ENCODE results near the gene MGMT.

The MGMT gene

DNA sequence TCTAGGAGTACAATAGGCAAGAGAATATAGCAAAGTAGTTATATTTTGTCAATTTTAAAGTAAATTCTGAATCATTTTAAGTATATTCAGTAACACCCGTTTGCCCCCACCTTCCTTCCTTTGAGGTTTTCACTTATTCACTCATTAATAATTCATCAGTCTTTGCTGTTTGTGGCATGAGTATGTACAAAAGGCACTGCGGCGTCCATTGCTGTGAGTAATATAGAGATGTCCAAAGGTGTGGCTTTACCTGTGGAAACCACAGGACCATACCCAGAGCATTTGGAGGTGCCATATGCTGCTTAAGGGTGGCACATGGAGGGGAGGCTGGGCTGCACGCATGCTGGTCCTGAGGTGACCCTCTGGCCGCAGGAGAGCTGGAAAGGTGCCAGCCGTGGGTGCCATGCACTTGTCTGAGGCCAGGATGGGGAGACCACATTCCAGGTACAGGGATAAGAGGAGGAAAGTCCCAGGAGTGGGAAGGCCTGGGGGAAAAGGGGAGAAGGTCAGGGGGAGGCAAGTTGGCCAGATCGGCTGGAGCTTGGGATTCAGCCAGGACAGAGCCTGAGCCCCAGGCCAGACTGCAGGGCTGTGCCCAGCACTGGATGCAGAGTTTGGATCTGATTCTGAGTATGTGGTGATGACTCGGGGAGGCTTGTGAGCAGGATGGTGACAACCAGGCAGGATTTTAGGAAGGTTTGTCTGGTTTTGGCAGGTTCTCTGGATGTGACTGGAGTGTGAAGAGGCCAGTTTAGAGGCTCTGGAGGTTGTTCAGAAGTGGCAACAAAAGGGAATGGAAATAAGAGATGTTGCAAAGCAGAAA lies 223.4 kb downstream of the MGMT start:
- H3K36me3 ChIP-seq, result peaks cover 23% of the 10 kb centered on the region; the same call in 1 of the 2 replicates
- no peaks in the 10 kb centered on the region for H3K27me3 ChIP-seq
- peaks cover 47% of the 10 kb centered on the region for H4K20me1 ChIP-seq
- H3K4me1 ChIP-seq, result no peaks in the 10 kb centered on the region
- H3K9ac ChIP-seq, result no peak overlapping the region
- TF ChIP-seq Cebpa-rat (IDR thresholded peaks at IDR 0.05), result no peak
- no peak overlapping the region for H3K4me2 ChIP-seq
- H3K9me3 ChIP-seq, result no peaks in the 10 kb centered on the region
- no peak overlapping the region for H3K27ac ChIP-seq
- H3K4me3 ChIP-seq, result no peak overlapping the region

DNA sequence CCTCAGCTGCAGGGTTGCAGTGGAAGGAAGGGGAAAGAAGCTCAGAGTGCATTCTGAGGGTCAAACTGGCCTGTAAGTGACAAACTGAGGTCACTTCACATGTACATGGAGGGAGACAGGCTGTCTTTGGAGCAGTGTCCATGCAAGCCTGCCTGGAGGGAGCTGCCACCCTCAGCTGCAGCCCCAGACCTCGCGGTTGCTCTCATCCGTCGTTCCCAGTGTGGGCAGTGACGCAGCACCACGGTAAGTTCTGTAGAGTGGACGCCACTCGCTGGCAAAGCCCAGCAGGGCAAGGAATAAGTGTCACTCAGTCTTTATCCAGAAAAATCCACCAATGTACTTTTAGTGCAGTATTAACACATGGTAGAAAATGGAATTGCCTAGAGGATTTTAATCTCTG lies 225.7 kb downstream of the MGMT start:
- Histone ChIP-seq H3K36me3 (peaks cover 34% of the 10 kb centered on the region), H3K27ac (no peak overlapping the region), H3K27me3 (no peaks in the 10 kb centered on the region), H4K20me1 (peaks cover 61% of the 10 kb centered on the region), H3K4me3 (no peak overlapping the region), H3K4me2 (no peak overlapping the region), H3K4me1 (no peaks in the 10 kb centered on the region), H3K9ac (no peak overlapping the region), H3K9me3 (no peaks in the 10 kb centered on the region)
- no peak for TF ChIP-seq Cebpa-rat (IDR thresholded peaks at IDR 0.05)

GRCh38 chr10:129693382-129693781 lies 226.3 kb downstream of the MGMT start:
- H4K20me1 ChIP-seq, result peaks cover 66% of the 10 kb centered on the region
- no peak overlapping the region for H3K4me3 ChIP-seq
- H3K9ac ChIP-seq, result no peak overlapping the region
- no peaks in the 10 kb centered on the region for H3K9me3 ChIP-seq
- H3K4me1 ChIP-seq, result no peaks in the 10 kb centered on the region
- TF ChIP-seq Cebpa-rat (IDR thresholded peaks at IDR 0.05), result no peak
- H3K27me3 ChIP-seq, result no peaks in the 10 kb centered on the region
- no peak overlapping the region for H3K27ac ChIP-seq
- no peak overlapping the region for H3K4me2 ChIP-seq
- peaks cover 38% of the 10 kb centered on the region for H3K36me3 ChIP-seq

DNA sequence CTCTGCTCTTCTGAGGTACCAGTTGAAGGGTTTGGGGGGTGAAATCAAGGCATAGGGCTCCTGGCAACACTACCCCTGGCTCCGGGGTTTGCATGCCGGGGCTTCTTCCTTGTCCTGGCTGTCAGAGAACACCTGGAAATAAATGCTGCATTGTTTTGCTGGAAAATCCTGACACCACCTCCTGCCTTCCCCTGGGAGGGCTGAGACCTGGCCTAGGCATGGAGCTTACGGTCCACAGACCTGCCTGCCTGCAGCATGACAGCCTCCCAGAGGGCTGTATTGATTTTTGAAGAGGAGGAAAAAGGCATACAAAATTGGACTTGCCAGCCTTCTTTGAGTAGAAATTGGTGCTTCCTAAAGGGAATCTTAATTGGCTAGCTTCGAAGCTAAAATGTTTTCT lies 227.1 kb downstream of the MGMT start:
- Histone ChIP-seq H4K20me1 (peaks cover 66% of the 10 kb centered on the region), H3K9ac (no peak overlapping the region), H3K36me3 (peaks cover 38% of the 10 kb centered on the region), H3K27ac (no peak overlapping the region), H3K4me1 (no peaks in the 10 kb centered on the region), H3K4me3 (no peak overlapping the region), H3K9me3 (no peaks in the 10 kb centered on the region), H3K4me2 (no peak overlapping the region), H3K27me3 (no peaks in the 10 kb centered on the region)
- no peak for TF ChIP-seq Cebpa-rat (IDR thresholded peaks at IDR 0.05)

DNA sequence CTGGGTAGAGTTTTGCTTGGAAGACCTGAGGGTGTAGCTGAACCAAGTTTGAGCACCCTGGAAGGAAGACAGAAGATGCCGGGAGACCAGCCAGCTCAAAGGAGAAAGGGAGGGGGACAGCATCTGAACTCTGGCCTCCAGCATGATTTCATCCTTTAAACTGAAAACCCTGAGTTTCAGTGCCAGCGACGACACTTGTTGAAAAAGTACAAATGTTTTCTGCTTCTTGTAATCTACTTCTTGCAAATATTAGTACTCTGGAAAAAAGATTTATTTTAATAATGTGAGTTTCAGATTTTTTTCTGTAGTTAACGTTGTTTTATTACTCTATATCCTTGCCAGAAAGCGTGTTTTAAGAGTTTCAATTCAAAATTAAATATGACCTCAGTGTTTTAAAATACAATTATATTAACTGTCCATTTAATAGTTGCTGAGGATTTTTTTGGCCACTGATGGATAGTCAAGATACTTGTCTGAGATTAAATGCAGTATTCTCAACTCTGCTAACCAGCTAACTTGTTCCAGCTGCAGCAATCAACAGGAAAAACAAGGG lies 227.7 kb downstream of the MGMT start:
- Histone ChIP-seq H3K4me3 (no peak overlapping the region), H4K20me1 (peaks cover 66% of the 10 kb centered on the region), H3K27me3 (no peaks in the 10 kb centered on the region), H3K4me2 (no peak overlapping the region), H3K36me3 (peaks cover 41% of the 10 kb centered on the region), H3K4me1 (no peaks in the 10 kb centered on the region), H3K9ac (no peak overlapping the region), H3K9me3 (no peaks in the 10 kb centered on the region), H3K27ac (no peak overlapping the region)
- no peak for TF ChIP-seq Cebpa-rat (IDR thresholded peaks at IDR 0.05)

DNA sequence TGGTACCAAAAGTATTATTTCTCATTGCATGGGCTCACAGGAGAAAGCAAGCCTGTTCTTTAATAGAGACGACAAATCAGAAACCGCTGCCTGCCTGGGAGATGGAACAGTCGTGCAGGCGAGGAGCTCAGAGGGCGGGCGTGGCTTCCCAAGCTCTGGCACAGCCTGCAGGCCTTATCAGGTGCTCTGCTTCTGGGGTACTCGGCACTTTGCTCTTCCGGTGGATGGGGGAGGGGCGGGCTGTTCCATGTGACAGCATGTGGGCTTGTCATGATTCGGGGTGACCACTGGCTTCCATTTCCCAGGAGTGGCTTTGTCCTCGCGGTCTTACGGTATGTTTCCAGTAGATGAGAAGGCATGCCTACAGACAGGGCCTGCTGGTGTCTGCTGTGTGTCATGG lies 228.6 kb downstream of the MGMT start:
- no peak for TF ChIP-seq Cebpa-rat (IDR thresholded peaks at IDR 0.05)
- H4K20me1 ChIP-seq, result peaks cover 61% of the 10 kb centered on the region
- no peaks in the 10 kb centered on the region for H3K9me3 ChIP-seq
- H3K4me3 ChIP-seq, result no peak overlapping the region
- H3K36me3 ChIP-seq, result peaks cover 43% of the 10 kb centered on the region
- no peaks in the 10 kb centered on the region for H3K27me3 ChIP-seq
- H3K4me2 ChIP-seq, result no peak overlapping the region
- no peak overlapping the region for H3K9ac ChIP-seq
- H3K27ac ChIP-seq, result no peak overlapping the region
- H3K4me1 ChIP-seq, result no peaks in the 10 kb centered on the region

DNA sequence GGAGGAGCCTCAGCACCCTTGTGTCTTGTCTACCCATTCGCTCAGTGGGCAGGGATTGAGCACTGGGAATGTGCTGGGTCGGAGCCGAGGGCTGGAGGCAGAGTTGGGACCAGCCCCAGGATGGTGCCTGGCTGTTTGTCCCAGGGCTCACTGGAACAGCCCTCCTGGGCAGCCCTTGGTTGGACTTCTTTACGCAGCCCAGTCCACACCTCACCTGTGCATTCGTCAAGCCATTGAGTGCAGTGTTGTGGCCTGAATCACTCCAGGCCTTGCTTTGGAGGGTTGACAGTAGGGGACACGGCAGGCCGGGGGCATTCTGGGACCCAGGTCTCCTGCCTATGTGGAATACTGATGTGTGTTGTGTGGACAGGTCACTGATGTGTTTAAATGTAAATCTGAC lies 229.6 kb downstream of the MGMT start:
- Histone ChIP-seq H3K4me1 (no peaks in the 10 kb centered on the region), H3K4me2 (no peak overlapping the region), H3K9me3 (no peaks in the 10 kb centered on the region), H3K36me3 (peaks cover 42% of the 10 kb centered on the region), H4K20me1 (peaks cover 51% of the 10 kb centered on the region), H3K27ac (no peak overlapping the region), H3K4me3 (no peak overlapping the region), H3K9ac (no peak overlapping the region), H3K27me3 (no peaks in the 10 kb centered on the region)
- TF ChIP-seq Cebpa-rat (IDR thresholded peaks at IDR 0.05), result no peak

DNA sequence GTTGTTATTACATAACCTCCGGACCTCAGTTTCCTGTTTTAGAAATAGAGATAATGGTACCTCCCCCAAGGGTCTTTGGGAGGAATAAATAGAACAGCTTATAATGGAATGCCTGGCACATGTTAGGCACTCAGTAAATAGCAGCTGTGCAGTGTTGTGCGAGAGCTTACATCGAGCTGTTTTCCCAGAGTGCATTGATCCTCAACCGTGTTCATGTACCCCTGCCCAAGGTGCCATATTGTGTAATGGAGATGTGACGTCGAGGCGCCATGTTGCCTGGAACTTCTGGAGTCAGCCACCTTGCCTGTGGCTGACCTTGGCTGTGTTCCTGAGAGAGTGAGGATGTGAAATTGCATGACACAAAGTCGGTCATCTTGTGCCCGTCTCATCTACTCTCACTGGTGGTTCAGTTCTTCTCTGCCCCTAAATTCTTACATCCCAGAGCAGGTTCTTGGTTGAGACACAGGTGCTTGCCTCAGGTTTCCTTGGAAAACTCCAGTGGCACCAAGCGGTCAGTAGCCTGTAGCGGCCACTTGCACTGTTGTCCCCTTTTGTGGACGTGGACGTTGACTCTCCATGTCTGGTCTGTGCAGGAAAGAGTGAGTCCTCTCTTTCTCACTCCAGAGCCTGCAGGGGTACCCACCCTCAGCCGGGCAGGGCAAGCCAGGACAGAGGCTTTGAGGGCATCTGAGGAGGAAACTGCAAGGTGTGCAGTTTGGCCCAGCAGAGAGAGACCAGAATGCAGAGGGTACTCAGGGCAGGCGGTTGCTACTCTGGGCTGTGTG lies 230.6 kb downstream of the MGMT start:
- Histone ChIP-seq H3K4me2 (no peak overlapping the region), H3K9ac (no peak overlapping the region), H3K27ac (no peak overlapping the region), H4K20me1 (peaks cover 51% of the 10 kb centered on the region), H3K4me1 (peaks cover 3% of the 10 kb centered on the region; the same call in 1 of the 2 replicates), H3K9me3 (no peaks in the 10 kb centered on the region), H3K36me3 (peaks cover 32% of the 10 kb centered on the region), H3K4me3 (no peak overlapping the region), H3K27me3 (no peaks in the 10 kb centered on the region)
- TF ChIP-seq Cebpa-rat (IDR thresholded peaks at IDR 0.05), result no peak

DNA sequence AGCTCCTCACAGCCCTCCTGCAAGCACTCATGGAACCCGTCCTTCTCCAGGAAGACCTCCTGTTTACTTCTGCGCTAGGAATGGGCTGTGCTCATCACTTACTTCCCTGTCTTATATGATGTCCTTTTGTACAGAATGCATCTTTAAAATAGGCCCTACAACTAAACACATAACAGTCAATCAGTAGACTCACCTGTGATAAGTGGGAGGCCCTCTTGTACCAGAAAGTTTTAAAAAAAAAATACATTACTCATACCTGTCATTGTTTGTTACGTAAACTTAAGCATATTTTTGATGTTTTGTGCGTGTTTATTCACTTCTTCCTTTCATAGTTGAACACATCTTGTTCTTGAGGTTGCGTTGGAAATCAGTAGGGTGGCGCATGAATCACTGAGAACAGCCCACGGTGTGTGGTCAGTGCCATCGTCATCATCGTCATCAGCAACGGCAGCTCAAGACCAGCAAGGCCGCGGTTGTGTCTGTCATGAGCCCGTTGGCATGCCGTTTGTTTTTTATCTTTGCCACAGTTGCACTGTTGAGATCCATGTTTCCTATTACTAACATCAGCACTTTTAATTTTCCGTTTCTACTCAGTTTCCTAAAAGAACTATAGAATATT lies 232.8 kb downstream of the MGMT start:
- no peak for TF ChIP-seq Cebpa-rat (IDR thresholded peaks at IDR 0.05)
- H4K20me1 ChIP-seq, result peaks cover 54% of the 10 kb centered on the region
- H3K27ac ChIP-seq, result no peak overlapping the region
- peaks cover 31% of the 10 kb centered on the region for H3K36me3 ChIP-seq
- H3K9ac ChIP-seq, result no peak overlapping the region
- peaks cover 25% of the 10 kb centered on the region for H3K4me1 ChIP-seq
- H3K4me2 ChIP-seq, result no peak overlapping the region
- H3K27me3 ChIP-seq, result no peaks in the 10 kb centered on the region
- H3K9me3 ChIP-seq, result no peaks in the 10 kb centered on the region
- no peak overlapping the region for H3K4me3 ChIP-seq

All from BLaER1 (cell line).